GM19467 (cell line): ENCODE measurements around the gene PVALEF.
"Not testable (repeated sequence)": the region's sequence is repeated elsewhere in the genome, so short reads cannot be mapped to it uniquely, and the experiment has no call there.

Experiments used
- ATAC-seq: cut with Tn5 transposase; IDR thresholded peaks from one replicate; pipeline ENCODE4 v1.9.1; 2021; ENCODE audit warnings: mild to moderate bottlenecking, moderate library complexity; ENCODE audit not compliant: unreplicated experiment

The PVALEF gene

GRCh38 chr17:81210868-81211267, 45.6 kb downstream of the PVALEF start:
- ATAC-seq: no peak

- ATAC-seq: no peak
Observed at GRCh38 chr17:81212365-81212764, 47.1 kb downstream of the PVALEF start.

GRCh38 chr17:81213978-81214377, 48.7 kb downstream of the PVALEF start:
- ATAC-seq: no peak

GRCh38 chr17:81217491-81217890, 52.2 kb downstream of the PVALEF start:
- ATAC-seq: no peak

- ATAC-seq: no peak
Observed at GRCh38 chr17:81218459-81218858, 53.2 kb downstream of the PVALEF start.

- ATAC-seq: no peak
Observed at GRCh38 chr17:81218991-81219390, 53.7 kb downstream of the PVALEF start.

- no peak for ATAC-seq
Observed at GRCh38 chr17:81219476-81220180, 54.3 kb downstream of the PVALEF start.

- ATAC-seq: no peak
Observed at GRCh38 chr17:81221371-81221841, 56.1 kb downstream of the PVALEF start.

- no peak for ATAC-seq
Observed at GRCh38 chr17:81221842-81222619, 56.7 kb downstream of the PVALEF start.

- ATAC-seq: peak; percentile 3
Observed at GRCh38 chr17:81222620-81222905, 57.3 kb downstream of the PVALEF start.

GRCh38 chr17:81222906-81223761, 57.8 kb downstream of the PVALEF start, which contains the start of gene CEP131:
Gene CEP131, minus strand, starts transcription at chr17:81222965. Its CDS starts 2,909 bp downstream, at chr17:81220056.
- peak; percentile 91 for ATAC-seq

- no peak for ATAC-seq
Observed at GRCh38 chr17:81223762-81224130, 58.4 kb downstream of the PVALEF start.

GRCh38 chr17:81227630-81228029, 62.3 kb downstream of the PVALEF start:
- not testable (repeated sequence) for ATAC-seq

- no peak for ATAC-seq
Observed at GRCh38 chr17:81228420-81228819, 63.1 kb downstream of the PVALEF start.

- ATAC-seq: no peak
Observed at GRCh38 chr17:81228834-81229665, 63.7 kb downstream of the PVALEF start.

- no peak for ATAC-seq
Observed at GRCh38 chr17:81229666-81229920, 64.3 kb downstream of the PVALEF start.

GRCh38 chr17:81230043-81230820, 64.9 kb downstream of the PVALEF start:
- ATAC-seq: no peak

GRCh38 chr17:81231121-81231645, 65.9 kb downstream of the PVALEF start:
- no peak for ATAC-seq

- no peak for ATAC-seq
Observed at GRCh38 chr17:81231766-81232581, 66.7 kb downstream of the PVALEF start.
